MM.1S (cell line): ENCODE measurements around the gene CISD3.

Experiments used
- EZH2 ChIP-seq: fragments of 300-600 bp; sonication (generic); optimal IDR thresholded peaks from 2 replicates; pipeline ENCODE3; 2017; ENCODE audit warnings: low read depth, mild to moderate bottlenecking, antibody characterized with exemption, low read length, mixed read lengths
- TF ChIP-seq, protein P1 (sequence below): fragments of 300-600 bp; sonication (generic); IDR thresholded peaks from 2 replicates; pipeline ENCODE4 v1.5.1; 2016; ENCODE audit warnings: antibody characterized with exemption, low read length, mixed read lengths

DNA sequence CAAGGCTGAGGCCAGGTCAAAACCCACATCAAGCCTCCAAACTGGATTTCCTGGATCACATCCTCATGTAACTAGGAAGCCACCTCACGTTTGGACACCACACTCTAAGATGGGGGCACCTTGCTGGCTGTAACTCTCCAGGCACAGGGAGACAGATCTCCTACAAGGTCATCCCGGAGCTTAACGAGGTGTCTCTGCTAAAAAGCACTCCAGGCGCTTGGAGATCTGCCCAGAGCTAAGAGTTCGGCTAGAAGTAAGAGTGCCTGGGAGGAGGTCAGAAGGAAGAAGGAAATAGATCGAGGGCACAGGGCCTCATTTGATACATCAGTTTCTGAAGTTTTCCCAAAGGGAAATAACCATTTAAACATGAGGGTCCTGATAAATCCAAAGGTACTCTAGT lies 38.3 kb downstream of the CISD3 start:
- TF ChIP-seq, protein P1, sequence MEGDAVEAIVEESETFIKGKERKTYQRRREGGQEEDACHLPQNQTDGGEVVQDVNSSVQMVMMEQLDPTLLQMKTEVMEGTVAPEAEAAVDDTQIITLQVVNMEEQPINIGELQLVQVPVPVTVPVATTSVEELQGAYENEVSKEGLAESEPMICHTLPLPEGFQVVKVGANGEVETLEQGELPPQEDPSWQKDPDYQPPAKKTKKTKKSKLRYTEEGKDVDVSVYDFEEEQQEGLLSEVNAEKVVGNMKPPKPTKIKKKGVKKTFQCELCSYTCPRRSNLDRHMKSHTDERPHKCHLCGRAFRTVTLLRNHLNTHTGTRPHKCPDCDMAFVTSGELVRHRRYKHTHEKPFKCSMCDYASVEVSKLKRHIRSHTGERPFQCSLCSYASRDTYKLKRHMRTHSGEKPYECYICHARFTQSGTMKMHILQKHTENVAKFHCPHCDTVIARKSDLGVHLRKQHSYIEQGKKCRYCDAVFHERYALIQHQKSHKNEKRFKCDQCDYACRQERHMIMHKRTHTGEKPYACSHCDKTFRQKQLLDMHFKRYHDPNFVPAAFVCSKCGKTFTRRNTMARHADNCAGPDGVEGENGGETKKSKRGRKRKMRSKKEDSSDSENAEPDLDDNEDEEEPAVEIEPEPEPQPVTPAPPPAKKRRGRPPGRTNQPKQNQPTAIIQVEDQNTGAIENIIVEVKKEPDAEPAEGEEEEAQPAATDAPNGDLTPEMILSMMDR, result no peak
- no peak for TF ChIP-seq EZH2
